ENCODE measurements around the gene UBTD1. TPM values are rescaled to one million over a fixed set of nuclear protein-coding genes. Genes with fewer than 3 reads are reported as not detected.

The UBTD1 gene
- total RNA-seq, 1 experiment from 2014 or later = 19.0 TPM

DNA sequence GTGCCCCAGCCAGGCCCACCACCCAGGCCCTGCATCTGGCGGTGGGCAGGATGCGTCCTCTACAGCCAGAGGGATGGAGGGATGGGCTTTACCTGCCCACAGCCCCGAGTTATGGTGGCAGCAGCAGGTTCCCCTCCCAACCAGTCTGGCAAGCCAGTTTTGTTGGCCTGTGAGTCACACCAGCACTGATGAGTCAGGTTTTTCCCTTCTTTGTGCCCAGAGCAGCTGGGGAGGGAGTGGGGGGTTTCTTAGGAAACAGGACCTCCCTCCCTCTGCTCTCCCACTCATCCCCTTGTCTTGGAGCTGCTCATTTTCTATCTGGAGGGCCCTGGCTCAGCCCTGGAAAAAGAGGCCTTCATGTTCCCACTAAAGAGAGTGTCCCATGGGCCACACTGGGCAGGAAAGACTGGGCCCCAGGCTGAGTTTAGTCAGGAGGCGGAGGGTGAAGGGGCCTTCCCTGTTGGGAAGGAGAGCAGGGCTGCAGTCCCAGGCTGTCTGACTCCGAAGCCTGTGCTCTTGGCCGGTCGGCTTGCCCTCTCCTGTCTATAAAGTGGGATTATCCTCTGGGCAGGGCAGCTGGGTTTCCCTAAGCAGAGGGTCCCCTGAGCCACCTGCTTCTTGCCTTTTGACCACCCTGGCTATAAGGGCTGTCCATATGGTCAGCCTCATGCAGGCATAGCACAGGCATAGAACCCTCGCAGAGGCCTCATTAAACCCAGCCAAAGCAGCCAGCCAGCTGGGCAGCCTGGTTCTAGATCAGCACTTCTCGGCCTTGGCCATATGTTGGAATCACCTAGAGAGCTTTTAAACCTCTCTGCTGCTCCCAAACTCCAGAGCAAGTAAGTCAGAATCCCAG, 43.7 kb downstream of the UBTD1 start:
- H3K23me2 ChIP-seq (ENCODE audit: insufficient read length, low read depth, low read length, poor library complexity, severe bottlenecking) = no peaks in the 10 kb centered on the region
- no peak overlapping the region for H3K9ac ChIP-seq (ENCODE audit: extremely low read depth, insufficient read length, low read length)
- H2BK12ac ChIP-seq (ENCODE audit: insufficient read length, low read depth, low read length) = no peak overlapping the region
- no peaks in the 10 kb centered on the region for H4K20me1 ChIP-seq (ENCODE audit: control insufficient read depth, insufficient read depth, insufficient read length)
- H3K23ac ChIP-seq (ENCODE audit: insufficient read length, low read depth, low read length) = no peak overlapping the region
- no peaks in the 10 kb centered on the region for H3K9me3 ChIP-seq (ENCODE audit: control insufficient read depth, low read depth, low read length)
- H3K18ac ChIP-seq (ENCODE audit: insufficient read length, low read depth, low read length) = peak overlapping the region; percentile 58
- H3K14ac ChIP-seq (ENCODE audit: insufficient read depth, low read length) = no peak overlapping the region
- Mint-ChIP-seq H3K27me3 (ENCODE audit: low read depth) (no peaks in the 10 kb centered on the region), H3K4me3 (no peak overlapping the region; a peak in 1 of 5 replicates), H3K9me3 (no peaks in the 10 kb centered on the region), H3K4me1 (peaks cover 35 to 45% of the 10 kb centered on the region in 2 experiments), H3K36me3 (ENCODE audit: insufficient read depth in 1 of 3, low read depth in 3 of 3) (no peaks in the 10 kb centered on the region; a peak in 1 of 7 replicates), H3K27ac (peak overlapping the region; percentile 59 to 98 (median 92); a peak in 4 of 7 replicates)
- peak; percentile 73 for DNase-seq
- H3K79me1 ChIP-seq (ENCODE audit: insufficient read depth, low read depth, low read length, poor library complexity, severe bottlenecking) = no peaks in the 10 kb centered on the region
- H3T11ph ChIP-seq (ENCODE audit: low read length) = no peak overlapping the region
- H2BK15ac ChIP-seq (ENCODE audit: low read depth, low read length) = no peak overlapping the region
- no peak overlapping the region for H3K56ac ChIP-seq (ENCODE audit: insufficient read length, low read depth, low read length)
- no peaks in the 10 kb centered on the region; the same call in 1 of the 2 replicates for H3K79me2 ChIP-seq (ENCODE audit: insufficient read depth, low read length)
- no peak overlapping the region for H4K8ac ChIP-seq (replicated peaks; ENCODE audit: insufficient read length, low read depth, low read length)
- no peak overlapping the region for H3K4ac ChIP-seq (ENCODE audit: low read depth, low read length)
- H4K5ac ChIP-seq (ENCODE audit: insufficient read length, low read depth, low read length) = no peak overlapping the region
- no peak overlapping the region for H2BK20ac ChIP-seq (ENCODE audit: low read depth, low read length, poor library complexity, severe bottlenecking)
- no peak overlapping the region for H2BK5ac ChIP-seq (ENCODE audit: insufficient read length, low read length)
- H3K4me2 ChIP-seq (ENCODE audit: insufficient read depth, insufficient read length, low read length) = no peak overlapping the region
- no peak overlapping the region for H2BK120ac ChIP-seq (ENCODE audit: low read depth, low read length, poor library complexity, severe bottlenecking)
- no CpG with 5 or more reads among the region's 9 CpGs for WGBS (ENCODE audit: extremely low coverage, insufficient read length, low lambda C conversion rate)
- H3K27me3 ChIP-seq (ENCODE audit: insufficient read depth, low read length) = no peaks in the 10 kb centered on the region
- H4K91ac ChIP-seq (ENCODE audit: insufficient read length, low read depth, low read length) = no peak overlapping the region
- H3K4me1 ChIP-seq (ENCODE audit: insufficient read depth, low read length) = no peaks in the 10 kb centered on the region; the same call in 1 of the 2 replicates
- TF ChIP-seq, protein P1, sequence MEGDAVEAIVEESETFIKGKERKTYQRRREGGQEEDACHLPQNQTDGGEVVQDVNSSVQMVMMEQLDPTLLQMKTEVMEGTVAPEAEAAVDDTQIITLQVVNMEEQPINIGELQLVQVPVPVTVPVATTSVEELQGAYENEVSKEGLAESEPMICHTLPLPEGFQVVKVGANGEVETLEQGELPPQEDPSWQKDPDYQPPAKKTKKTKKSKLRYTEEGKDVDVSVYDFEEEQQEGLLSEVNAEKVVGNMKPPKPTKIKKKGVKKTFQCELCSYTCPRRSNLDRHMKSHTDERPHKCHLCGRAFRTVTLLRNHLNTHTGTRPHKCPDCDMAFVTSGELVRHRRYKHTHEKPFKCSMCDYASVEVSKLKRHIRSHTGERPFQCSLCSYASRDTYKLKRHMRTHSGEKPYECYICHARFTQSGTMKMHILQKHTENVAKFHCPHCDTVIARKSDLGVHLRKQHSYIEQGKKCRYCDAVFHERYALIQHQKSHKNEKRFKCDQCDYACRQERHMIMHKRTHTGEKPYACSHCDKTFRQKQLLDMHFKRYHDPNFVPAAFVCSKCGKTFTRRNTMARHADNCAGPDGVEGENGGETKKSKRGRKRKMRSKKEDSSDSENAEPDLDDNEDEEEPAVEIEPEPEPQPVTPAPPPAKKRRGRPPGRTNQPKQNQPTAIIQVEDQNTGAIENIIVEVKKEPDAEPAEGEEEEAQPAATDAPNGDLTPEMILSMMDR (conservative IDR thresholded peaks at IDR 0.05) = no peak
- H2AK5ac ChIP-seq (ENCODE audit: insufficient read length, low read length) = no peak overlapping the region
- H2AFZ ChIP-seq (ENCODE audit: low read length) = no peak overlapping the region
- H3K27ac ChIP-seq (ENCODE audit: insufficient read length, low read depth, low read length) = no peak overlapping the region
